Measurements from ENCODE around the gene CCDC91.

Gene CCDC91

DNA sequence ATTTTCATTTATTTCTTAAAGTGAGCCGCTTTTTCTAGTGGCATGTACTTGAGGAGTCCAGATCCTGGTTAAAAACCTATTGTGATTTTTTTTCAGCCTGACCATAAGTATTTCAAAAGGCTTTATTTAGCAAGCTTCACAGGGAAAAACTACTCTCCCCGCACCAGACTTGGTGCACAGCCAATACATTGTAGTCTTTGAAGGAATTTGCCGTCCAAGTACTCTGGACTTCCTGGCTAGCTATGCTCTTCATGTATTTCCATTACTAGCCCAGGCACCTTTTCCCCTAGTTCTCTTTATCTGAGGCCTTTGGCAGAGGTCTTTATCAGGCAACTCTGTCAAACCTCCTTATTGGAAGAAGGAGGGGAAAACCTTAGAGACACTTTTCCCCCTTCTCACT, 234.7 kb downstream of the CCDC91 start:
- TF ChIP-seq, protein P1, sequence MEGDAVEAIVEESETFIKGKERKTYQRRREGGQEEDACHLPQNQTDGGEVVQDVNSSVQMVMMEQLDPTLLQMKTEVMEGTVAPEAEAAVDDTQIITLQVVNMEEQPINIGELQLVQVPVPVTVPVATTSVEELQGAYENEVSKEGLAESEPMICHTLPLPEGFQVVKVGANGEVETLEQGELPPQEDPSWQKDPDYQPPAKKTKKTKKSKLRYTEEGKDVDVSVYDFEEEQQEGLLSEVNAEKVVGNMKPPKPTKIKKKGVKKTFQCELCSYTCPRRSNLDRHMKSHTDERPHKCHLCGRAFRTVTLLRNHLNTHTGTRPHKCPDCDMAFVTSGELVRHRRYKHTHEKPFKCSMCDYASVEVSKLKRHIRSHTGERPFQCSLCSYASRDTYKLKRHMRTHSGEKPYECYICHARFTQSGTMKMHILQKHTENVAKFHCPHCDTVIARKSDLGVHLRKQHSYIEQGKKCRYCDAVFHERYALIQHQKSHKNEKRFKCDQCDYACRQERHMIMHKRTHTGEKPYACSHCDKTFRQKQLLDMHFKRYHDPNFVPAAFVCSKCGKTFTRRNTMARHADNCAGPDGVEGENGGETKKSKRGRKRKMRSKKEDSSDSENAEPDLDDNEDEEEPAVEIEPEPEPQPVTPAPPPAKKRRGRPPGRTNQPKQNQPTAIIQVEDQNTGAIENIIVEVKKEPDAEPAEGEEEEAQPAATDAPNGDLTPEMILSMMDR (conservative IDR thresholded peaks at IDR 0.05) = no peak
- H3K27ac ChIP-seq = no peak overlapping the region

DNA sequence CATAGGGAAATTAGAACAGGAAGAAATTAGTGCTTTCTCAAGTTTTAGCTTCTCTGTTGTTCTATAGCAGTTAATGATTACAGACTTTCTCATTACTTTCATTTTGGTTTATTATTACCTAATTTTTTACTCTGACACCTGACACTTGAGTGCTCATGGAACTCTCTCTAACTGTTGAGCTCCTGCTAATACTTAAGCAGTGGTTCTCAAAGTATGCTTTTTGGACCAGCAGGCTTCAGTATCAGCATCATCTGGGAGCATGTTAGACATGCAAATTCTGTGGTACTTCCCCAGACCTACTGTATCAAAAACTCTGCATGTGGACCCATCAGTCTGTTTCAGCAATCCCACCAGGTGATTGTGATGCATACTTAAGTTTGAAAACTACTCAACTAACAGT, 235.3 kb downstream of the CCDC91 start:
- TF ChIP-seq, protein P1 (conservative IDR thresholded peaks at IDR 0.05) = no peak

DNA sequence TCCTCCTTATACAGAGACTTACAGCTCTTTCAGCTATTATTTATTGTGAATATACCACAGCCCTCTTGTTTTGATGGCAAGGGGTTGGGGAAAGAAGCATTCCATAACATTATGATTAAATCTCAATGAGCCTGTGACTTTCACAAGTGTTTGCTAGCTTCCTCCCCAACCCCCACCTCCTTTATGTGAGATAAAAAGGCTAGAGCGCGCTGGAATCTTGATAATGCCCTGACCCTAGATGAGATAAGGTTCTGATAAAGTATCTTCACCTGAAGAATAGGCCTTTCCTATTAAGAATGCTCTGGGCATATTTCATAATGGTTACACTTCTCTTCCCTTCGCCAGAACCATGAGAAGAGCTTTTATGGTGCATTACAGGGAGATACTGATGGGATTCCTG, 236.8 kb downstream of the CCDC91 start:
- no peak overlapping the region for H3K27ac ChIP-seq
- TF ChIP-seq, protein P1 (conservative IDR thresholded peaks at IDR 0.05) = no peak

More for the DNA sequence above, 235.3 kb downstream of the CCDC91 start:
- no peak overlapping the region for H3K27ac ChIP-seq

DNA sequence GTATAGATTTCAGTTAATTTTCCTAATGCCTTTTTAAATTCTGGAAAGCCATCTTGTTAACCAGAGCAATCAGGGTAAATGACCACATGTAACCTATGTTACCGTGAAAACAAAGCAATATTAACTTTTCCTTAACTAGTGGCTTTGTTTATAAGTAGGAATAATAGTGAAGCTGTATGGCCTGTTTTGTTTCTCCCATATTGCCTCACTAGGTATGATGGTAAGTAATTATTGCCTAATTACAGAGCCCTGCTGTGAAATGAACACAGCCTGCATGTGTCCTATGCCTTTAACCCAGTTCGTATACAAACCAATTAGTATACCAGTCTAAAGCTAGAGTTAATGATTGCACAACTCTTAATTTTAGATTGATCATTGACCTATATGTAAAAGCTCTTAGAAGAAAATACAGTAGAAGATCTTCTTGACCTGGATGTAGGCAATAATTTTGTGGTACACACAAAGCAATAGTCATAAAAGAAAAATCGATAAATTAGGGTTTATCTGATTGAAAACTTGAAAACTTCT, 249.9 kb downstream of the CCDC91 start:
- TF ChIP-seq, protein P1 (conservative IDR thresholded peaks at IDR 0.05) = no peak

DNA sequence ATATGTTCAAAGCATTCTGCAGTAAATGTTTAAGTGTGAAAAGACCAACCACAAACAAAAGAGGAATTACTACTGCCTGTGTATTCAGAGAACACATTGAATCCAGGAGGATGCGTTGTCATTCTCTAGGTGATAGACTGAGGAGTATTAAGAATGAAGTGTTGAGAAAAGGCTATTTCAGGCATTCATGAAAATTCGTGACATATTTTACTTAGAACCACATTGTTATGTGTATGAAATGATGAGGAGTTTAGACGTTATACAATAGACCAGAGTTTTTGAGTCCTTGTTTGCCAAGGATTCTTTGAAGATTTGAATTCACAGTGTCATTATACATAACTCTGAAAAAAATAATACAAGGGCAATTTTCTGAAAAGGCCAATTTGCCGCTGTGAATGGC, 251.8 kb downstream of the CCDC91 start:
- no peak overlapping the region for H3K27ac ChIP-seq
- TF ChIP-seq, protein P1 (conservative IDR thresholded peaks at IDR 0.05) = no peak

More for the DNA sequence above, 249.9 kb downstream of the CCDC91 start:
- no peak overlapping the region for H3K27ac ChIP-seq

DNA sequence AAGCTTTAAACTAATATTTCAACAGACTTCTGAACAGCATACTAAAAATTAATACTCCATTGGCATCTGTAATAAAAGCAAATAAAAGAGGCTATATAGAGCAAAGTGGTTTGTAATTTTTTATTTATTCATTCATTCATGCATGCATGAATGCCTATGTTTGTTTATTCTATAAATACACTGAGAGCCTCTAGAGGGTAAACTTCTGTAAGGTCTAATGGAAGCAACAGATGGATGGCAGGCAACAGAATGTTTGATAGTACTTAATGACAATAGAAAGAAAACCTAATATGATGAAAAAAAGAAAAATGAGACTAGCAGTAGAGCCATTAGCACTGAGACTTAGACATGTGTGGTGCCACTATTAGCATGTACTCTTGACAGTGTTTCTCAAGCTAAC, 253.1 kb downstream of the CCDC91 start:
- no peak overlapping the region for H3K27ac ChIP-seq

DNA sequence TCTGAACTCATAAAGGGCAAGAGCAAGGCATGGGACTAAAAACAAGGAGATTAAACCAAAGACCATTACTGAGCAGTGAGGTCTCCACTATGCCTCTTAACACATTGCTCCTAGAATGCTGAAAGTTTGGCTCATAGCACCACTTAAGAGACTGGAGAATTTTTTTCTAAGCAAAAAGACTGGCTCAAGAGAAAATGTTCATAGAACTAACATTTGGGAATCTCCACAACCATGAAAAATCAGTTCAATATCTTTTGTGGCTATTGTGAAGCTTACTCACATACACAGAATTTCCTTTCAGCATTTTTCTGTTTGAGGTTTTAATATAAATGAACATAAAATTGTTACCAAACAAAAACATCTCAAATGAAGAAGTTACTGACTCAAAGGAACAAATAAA, 255.8 kb downstream of the CCDC91 start:
- H3K27ac ChIP-seq = no peak overlapping the region
- TF ChIP-seq, protein P1 (conservative IDR thresholded peaks at IDR 0.05) = no peak

More for the DNA sequence above, 253.1 kb downstream of the CCDC91 start:
- TF ChIP-seq, protein P1 (conservative IDR thresholded peaks at IDR 0.05) = no peak
